ENCODE results near the gene FGF14.
A peak's percentile ranks its signal among the peaks of the same experiment; 100 is the strongest.
"Not testable (repeated sequence)": the region's sequence is repeated elsewhere in the genome, so short reads cannot be mapped to it uniquely, and the experiment has no call there.

FGF14 gene

DNA sequence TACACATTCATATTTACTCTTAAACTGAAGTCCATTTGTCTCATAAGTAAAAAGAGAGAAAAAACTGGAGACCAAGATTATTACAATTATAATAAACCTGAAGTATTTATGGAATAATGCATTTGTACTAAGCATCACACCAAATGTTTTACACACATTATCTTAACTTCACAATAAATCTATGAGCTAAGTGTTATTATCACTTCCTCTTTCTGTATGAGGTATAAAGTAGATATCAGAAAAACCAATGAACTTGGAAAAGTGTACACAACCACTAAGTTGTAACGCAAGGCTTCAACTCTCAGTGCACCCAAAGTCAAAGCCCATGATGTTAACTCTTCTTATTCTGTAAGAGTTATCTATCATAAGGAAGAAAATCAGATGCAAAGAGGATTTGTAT, 274.7 kb downstream of the FGF14 start:
- DNase-seq, result no peak

DNA sequence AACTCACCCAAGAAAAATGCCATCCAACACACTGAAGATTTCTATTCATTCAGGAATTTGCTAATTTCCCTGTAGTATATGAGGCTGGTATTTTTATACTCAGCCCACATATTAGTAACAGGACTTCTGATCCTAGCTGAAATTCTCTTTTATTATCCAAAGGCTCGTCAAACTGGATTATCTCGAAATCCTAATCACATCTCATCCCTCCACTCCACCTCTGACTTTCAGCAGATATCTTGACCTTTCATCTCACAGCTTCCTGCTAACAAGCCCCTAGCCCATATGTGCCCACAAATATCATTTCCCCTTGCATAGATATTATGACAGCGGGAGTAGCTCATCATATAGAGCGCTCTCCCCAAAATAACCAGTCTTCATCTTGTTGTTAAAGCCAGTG, 279.7 kb downstream of the FGF14 start:
- no peak for DNase-seq

DNA sequence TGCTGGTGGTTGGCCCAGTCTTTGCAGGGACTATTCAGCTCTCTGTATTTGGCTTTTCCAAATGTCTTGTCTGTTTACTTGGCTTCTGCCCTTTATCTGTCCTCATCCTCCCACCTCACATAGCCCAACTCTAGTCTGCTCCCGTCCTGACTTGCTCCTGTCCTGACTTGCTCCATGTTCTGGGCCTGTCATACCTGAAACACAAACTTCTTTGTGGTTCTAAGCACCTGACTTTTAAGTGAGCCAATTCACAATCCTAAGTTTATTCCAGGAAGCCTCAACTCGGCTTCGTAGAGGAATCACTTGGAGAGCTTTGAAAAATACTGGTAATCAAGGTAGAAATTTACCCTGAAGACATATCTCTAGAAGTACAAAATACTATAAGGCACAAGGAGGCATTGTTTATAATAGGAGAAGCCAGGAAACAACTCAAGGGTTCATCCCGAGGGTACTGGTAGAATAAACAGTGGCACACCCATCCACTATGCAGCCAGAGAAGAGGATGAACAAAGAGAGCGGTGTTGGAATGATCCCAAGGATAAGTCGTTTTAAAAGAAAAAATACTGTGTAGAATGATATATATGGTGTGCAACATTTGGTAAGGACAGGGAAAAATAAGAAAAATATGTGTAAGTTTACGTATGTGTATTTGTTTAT, 284.5 kb downstream of the FGF14 start:
- DNase-seq, result no peak

DNA sequence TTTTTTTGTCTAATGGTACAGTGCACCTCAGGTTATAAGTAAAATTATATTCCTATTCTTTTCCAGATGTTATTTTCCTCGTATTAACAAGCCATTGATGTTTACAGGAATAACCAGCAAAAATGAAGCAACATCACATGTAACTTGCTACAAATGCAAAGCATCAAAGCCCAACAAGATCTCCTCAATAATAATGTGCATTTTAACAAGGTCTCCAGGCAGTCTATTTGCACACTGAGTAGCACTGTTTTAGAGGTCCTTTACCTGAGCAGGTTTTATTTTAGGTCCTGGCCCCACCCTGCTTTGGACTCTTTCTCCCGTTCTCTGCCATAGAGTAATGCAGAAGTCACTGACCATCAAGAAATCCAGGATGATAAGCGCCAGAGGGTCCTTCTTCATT, 298.4 kb downstream of the FGF14 start:
- no peak for DNase-seq

DNA sequence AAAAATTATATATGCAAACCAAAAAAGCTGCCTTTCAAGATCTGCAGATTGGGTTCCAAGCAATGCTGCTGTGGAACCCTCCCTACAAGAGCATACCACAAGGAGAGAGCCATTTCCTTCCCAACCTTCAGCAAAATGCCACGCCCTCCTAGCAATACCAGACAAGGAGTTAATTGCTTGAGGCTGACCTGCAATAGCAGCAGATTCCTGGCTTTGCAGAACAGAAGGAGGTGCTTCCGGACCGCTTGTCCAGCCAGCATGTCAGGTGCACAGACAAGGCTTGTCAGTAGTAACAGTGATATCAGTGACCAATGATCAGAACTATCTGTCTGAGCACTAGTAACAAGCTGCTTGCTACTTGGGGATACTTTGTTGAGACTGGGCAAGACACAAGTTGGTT, 301.6 kb downstream of the FGF14 start:
- DNase-seq, result no peak

DNA sequence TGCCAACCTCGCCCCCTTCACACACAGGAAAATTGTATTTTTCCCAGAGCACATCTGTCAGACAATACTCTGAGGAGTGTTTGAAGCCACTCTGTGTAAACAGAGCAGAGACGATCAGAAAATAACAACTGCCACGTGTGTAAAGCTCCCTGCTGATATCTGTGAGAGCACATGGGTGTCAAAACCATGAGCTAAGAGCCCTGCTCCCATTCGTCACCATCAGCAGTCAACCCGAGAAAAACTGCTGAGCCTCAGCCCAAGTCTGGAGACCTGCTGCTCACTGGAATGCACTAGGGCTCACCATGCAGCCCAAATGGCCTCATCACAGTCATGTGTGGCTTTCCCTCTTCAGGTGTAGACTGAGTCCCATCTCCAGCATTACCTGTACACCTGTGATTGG, 304.1 kb downstream of the FGF14 start:
- DNase-seq, result peak; percentile 46

DNA sequence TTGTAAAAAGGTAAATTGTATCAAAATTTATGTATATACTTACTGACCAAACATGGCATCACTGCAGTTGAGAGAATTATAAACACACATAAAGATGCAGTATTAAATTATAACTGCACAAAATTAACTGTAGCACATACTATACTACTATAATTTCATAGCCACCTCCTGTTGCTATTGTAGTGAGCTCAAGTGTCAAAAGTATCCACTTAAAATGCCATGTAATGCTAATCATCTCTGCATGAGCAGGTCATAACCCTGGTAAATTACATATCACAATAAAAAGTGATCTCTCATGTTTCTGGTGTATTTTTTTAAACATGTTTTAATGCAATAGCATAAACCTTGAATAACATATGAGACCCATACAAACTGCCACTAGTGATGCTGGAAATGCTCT, 308.6 kb downstream of the FGF14 start:
- DNase-seq, result not testable (repeated sequence)

DNA sequence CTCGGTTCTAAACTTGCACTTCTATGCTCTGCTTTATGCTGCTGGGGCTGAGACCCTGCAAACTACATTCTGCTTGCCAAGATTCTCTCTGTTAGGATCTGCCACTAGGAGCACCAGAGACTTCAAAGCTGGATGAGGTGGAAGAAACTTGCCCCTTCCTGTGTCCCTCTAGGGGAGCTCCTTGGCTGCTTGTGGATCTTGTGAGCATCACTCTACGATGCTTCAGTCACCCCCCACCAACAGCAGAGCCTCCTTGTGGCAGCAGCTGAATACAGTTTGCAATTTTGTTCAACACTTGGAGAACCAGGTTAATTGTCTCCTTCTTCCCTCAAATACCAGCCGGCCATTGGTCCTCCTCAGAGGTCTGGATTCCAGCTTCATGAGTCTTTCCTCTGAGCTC, 310.6 kb downstream of the FGF14 start:
- DNase-seq, result no peak

DNA sequence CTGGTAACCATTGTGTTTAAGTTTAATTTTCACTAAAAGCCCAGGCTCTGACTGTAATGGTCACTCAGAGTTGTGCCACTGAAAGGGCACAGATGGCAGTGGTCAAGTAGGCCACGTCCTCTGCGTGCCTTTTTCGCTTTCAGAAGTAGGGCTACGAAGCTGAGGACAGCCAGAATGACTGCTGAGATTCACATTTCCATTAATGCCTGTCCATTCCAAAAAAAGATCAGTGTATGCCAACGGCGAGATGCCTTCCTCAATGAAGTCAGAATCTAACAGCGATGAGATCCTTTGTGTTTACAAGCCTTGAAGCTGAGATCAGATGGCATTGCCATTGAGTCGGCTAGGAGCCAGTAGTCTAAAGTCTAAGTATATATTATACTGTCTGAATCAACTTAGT, 311.3 kb downstream of the FGF14 start:
- DNase-seq, result no peak

DNA sequence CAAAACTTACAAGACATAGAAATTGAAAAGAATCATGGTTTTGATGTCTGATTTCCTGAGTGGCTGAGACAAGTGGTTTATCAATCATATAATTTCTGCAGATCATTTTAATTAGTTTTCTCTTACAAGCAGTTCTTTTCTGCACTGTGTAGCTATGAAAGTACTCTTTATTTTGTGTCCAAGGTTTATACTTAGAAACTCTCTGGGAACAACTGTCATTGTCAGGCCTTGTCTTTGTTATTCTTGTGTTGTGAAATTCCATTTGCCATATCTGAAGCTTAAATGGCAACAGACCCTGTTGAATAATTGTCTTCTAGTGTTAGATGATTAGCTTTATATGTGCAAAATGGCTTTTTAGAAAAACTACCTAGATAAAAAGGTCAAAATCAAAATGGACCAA, 312.1 kb downstream of the FGF14 start:
- DNase-seq, result no peak

DNA sequence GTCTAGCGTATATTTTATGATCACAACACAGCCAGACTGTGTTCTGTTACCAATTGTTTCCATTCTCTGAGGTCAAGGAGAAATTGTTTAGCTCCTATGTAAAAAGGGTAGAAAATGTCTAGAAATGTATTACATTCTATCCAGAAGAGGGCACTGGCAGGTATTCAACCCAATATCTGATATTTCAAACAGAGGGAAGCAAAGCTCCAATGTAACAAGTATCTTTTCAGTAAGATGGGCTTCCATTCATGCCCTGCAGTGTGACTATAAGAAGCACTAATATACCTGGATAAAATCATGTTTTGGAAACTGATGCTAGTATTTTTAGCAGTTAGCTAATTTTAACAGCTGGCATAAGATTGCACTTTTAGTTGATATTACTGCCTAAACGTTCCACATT, 312.7 kb downstream of the FGF14 start:
- no peak for DNase-seq

DNA sequence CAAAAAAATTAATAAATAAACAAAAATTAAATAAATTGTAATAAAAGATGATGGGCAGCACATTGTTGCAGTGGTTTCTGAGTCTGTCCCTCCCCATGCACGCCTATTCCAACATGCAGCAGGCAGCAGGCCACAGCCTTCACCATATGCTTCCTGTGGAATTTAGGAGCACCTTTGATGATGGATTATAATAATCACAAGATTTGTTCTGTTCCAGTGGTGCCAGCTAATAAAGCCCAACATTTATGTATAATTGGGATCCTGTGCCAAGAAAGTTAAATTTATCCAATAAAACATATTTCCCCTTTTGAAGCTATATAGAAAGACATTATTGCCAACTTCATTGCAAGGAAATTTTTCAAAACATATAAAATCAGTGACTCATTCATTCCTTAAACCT, 328.6 kb downstream of the FGF14 start:
- DNase-seq, result no peak

DNA sequence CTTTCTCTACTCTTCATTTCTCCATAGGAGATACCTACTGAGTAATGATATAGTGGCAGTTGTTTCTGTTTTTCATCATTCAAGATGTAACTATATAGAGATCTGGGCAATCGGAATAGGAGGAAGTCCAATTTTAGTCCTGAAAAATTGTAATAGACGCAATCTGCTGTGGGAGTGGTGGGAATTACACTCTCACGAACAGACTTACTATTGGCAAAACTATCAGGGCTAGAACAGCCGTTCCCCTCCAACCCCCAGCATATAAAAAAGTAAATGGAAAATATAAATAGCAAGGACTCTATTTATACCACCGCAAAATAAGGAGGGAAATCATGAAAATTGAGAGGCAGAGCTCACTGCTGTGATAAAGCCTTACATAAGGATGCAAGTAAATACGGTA, 330.1 kb downstream of the FGF14 start:
- DNase-seq, result no peak

DNA sequence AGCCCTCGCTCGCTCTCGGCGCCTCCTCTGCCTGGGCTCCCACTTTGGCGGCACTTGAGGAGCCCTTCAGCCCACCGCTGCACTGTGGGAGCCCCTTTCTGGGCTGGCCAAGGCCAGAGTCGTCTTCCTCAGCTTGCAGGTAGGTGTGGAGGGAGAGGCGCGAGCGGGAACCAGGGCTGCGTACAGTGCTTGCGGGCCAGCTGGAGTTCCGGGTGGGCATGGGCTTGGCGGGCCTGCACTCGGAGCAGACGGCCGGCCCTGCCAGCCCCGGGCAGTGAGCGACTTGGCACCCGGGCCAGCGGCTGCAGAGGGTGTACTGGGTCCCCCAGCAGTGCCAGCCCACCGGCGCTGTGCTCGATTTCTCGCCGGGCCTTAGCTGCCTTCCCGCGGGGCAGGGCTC, 333.5 kb downstream of the FGF14 start:
- DNase-seq, result not testable (repeated sequence)

DNA sequence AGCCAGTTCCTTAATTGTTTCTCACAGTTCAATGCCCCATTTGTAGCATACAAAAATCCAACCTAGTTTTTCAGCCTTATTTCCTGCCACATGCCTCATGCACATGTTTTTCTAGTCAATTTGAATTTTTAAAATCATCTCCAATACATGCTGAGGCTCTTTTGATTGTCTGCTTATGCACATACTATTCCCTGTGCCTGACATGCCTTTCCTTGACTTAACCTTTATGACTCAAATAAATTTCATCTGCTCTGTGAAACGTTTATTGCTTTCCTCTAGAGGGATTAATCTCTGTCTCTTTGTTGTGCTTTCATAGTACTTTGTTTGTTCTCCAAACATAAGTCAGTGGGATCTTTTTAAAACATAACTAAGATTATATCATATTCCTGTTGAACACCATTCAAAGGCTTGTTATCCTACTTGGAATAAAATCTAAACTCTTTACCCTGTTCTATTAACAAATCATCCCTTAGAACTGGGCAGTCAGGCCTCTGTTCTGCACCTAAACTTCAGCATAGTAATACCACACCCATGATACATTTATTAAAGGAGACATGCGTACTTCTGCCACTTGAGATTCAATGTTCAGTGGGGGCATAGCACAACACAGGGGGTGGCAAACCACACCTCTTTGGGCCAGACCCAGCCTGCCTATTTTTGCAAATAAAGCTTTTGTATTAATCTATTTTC, 346.6 kb downstream of the FGF14 start:
- DNase-seq, result no peak

DNA sequence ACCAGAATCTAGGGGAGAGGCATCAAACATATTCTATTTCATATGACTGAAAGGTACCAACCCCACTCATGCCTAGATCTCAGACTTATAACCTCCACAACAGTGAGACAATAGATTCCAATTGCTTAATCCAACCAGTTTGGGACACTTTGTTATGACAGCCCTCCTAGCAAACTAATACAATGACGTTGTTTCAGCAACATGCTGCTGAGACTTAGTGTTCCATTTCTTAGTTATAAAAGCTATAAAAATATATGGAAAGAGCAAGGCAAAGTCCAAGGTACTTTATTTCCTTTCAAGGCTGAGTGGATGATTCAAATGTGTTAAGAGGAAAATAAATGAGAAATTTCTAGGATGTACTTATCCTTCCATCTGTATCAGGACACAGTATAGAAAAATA, 352.0 kb downstream of the FGF14 start:
- no peak for DNase-seq

DNA sequence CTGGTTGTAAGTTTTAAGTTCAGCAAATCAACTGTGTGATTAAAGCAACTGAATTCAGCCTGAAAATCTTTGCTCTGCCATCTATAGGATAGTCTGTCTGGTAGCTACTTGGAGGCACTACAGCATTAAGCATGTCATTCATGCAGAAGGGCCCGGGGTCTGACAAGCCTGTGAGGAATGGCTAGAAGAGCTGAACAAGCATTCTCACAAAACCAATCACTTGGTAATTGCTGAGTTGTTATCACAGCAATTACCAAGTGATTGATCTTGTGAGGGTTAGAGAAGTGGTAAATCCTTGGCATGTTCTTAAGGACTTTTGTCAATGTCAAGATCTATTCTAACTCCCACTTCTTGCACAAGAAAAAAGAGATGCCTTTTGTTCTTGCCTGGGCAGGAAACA, 356.1 kb downstream of the FGF14 start:
- DNase-seq, result no peak

DNA sequence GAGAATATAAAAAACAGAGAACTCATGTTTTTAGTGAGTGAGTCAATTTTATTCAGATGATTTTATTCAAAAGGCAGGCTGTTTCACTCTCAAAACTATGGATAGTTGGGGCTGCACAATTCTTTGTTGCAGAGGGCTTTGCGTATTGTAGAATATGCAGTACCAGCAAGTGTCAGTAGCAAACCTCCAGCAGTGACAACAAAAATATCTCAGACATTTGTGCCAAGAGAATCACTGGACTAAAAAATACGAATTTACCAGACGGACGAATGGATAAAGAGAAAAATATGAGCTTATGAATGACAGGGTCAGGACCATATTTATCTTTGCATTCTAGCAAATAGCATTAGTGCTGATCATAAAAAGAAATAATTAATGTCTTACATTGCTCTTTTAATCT, 359.1 kb downstream of the FGF14 start:
- no peak for DNase-seq

DNA sequence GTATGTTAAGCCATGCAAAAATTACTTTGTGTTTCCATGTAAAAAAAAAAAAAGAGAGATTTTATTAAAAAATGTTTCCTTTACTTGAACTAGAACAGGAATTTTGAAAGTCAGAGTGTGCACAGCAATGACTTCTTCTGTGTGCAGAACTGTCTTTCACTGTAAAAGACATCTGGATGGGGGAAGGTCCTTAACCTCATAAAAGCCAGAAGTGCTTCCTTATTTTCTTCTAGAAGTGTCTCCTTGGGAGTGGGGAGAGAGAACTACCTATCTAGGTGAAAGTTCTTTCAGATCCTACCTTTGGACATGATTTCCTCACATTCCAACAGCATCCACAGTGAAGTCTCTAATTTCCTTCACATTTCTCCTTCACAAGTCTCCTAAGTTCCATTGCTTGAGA, 360.3 kb downstream of the FGF14 start:
- no peak for DNase-seq

DNA sequence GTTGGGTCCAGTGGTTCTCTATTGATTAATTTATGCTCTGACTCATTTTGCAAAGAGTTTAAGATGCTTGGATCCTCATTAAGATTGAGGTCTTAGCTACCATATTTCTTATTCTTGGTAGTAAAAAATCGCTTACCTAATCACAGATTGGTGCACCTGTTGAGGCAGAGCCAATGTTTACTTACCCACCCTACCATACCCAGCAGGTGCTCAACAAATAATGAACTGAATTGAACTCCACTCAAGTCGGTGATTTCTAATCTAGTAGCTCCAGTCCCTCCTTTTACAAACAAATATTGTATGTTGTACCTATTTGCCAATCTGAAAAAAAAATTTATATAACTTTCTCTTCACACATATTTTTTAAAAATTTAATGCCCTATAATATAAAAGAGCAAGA, 361.0 kb downstream of the FGF14 start:
- DNase-seq, result peak; percentile 32

DNA sequence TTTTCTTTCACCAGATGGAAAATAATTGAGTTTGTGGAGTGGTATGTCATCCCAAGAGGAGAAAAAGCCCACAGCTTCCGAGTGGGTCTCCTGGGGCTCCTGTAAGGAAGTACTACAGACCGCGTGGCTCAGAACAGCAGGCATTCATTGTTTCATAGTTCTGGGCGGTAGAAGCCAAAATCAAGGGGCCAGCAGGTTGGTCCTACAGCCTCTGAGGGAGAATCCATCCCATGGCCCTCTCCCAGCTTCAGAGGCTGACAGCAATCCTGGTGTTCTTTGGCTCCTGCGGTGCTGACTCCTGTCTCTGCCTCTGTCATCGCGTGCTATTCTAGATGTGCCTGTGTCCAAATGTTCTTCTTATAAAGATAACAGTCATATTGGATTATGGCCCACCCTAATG, 362.6 kb downstream of the FGF14 start:
- no peak for DNase-seq

DNA sequence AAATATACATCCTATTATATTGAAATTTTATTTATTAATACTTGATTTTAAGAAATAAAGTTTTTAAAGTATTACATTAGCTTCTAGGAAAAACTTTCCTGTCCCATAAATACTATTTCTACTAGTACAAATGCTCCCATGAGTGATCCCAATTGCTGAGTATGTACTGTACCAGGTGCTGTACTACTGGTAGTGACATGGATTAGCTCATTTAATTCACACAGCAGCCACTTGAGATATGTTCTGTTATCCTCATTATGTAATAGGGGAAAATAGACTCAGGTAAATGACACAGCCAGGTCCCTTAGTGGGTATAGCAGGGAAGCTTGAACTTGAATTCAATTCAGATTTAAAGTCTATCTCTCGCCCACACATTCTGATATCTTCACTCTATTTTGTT, 363.1 kb downstream of the FGF14 start:
- no peak for DNase-seq

DNA sequence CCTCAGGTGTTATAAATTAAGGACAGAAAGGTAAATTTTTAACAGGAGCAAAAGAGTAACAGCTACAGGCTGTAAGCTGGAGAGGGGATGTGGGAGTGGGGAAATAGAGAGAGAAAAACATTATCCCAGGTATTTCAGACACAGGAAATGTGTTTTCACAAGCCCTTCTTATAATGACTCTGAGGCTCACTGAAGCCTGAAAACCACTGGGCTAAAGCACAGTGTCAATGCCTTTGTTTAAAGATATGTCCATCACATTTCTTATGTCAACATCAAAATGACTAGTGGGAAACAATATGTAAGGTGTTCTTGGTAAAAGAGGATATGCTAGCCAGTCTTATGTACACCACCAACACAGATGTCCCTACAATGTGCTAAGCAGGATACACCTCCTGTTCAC, 365.9 kb downstream of the FGF14 start:
- DNase-seq, result peak; percentile 50

DNA sequence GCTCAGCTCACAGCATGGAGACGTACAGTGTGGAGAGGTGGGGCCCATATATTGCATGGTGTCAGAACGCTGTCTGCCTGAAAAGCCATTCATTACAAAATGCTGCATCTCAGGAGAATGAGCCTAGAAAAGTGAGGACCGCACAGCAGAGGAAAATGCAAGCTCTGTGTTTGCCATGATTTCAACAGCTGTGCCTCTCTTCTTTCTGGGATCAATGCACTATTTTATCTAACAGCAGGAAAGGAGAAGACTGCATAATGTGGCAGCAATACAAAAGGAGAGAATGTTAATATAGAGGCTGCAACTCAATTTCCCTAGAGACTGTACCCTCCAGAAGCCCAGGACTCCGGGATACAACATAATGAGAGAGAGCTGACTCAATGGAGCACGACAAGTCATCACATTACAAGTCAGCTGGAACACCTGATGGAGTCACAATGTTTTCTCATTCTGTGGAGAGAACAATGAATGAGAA, 368.0 kb downstream of the FGF14 start:
- no peak for DNase-seq

DNA sequence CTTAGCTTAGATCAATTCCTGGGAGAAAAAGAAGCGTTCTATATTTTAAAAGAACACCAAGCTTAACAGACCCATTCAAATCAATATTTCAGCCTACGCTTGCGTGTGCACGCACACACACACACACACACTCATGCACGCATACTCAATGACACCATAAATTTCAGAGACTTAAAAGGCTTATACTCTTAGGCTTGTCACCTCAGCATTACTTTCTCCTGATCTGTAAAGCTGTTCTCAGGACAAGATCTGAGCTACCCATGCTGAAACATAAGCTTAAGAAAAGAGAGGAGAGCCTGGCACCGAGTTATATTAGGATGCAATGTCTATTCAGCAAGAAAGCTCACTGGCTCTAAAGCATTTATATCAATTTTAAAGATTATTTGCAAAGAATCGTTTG, 368.5 kb downstream of the FGF14 start:
- no peak for DNase-seq
